ACC112 (cell line): ENCODE data around the gene MATK.
A peak's percentile ranks its signal among the peaks of the same experiment; 100 is the strongest.

ENCODE experiments used
- H2AFZ ChIP-seq: fragments of 200-600 bp; sonication (generic); one replicate; pipeline ENCODE4 v1.6.0; 2017; ENCODE audit warnings: antibody characterized with exemption, low read length; ENCODE audit not compliant: unreplicated experiment
- H3K27ac ChIP-seq: fragments of 200-600 bp; sonication (generic); 2 replicates; pipeline ENCODE4 v1.5.1; 2014; ENCODE audit warnings: low read depth, mild to moderate bottlenecking, antibody characterized with exemption, low read length, moderate library complexity
- H3K27me3 ChIP-seq: fragments of 200-600 bp; sonication (generic); 2 replicates; pipeline ENCODE4 v1.6.1; 2014; ENCODE audit warnings: mild to moderate bottlenecking, antibody characterized with exemption, low read length, moderate library complexity, mixed read lengths; ENCODE audit not compliant: insufficient read depth
- H3K36me3 ChIP-seq: fragments of 200-600 bp; sonication (generic); 2 replicates; pipeline ENCODE4 v1.6.1; 2016; ENCODE audit warnings: mild to moderate bottlenecking, antibody characterized with exemption, low read length, moderate library complexity, mixed read lengths; ENCODE audit not compliant: insufficient read depth
- H3K4me1 ChIP-seq: fragments of 200-600 bp; sonication (generic); one replicate; pipeline ENCODE4 v1.6.1; 2016; ENCODE audit warnings: low read length, mixed read lengths; ENCODE audit not compliant: insufficient read depth, unreplicated experiment, control insufficient read depth
- H3K4me3 ChIP-seq: fragments of 200-600 bp; sonication (generic); 2 replicates; pipeline ENCODE4 v1.5.1; 2014; ENCODE audit warnings: mild to moderate bottlenecking, low read depth, low read length
- H3K79me2 ChIP-seq: fragments of 200-600 bp; sonication (generic); one replicate; pipeline ENCODE4 v1.6.0; 2016; ENCODE audit warnings: low read length; ENCODE audit not compliant: control insufficient read depth, unreplicated experiment, insufficient read depth

MATK gene

GRCh38 chr19:3785938-3786824 lies at the start of gene MATK:
TSS of gene MATK (minus strand) at chr19:3786381. CDS start at chr19:3785135, 1,246 bp downstream.
- H3K79me2 ChIP-seq, result no peaks in the 10 kb centered on the region
- H2AFZ ChIP-seq, result no peak within 1 kb of the TSS
- H3K4me1 ChIP-seq, result no peaks in the 10 kb centered on the region
- no peaks in the 10 kb centered on the region for H3K36me3 ChIP-seq
- peaks cover 34% of the 10 kb centered on the region for H3K27me3 ChIP-seq
- no peak within 1 kb of the TSS for H3K27ac ChIP-seq
- peak within 1 kb of the TSS; percentile 42; the same call in 1 of the 2 replicates for H3K4me3 ChIP-seq

- Histone ChIP-seq H3K79me2 (no peaks in the 10 kb centered on the region), H3K27ac (no peak overlapping the region), H2AFZ (no peak overlapping the region), H3K4me3 (no peak overlapping the region), H3K27me3 (no peaks in the 10 kb centered on the region), H3K36me3 (no peaks in the 10 kb centered on the region), H3K4me1 (no peaks in the 10 kb centered on the region)
These were observed 48.9 kb upstream of the MATK start for GRCh38 chr19:3835055-3835435.

- Histone ChIP-seq H3K27ac (no peak overlapping the region), H3K79me2 (no peaks in the 10 kb centered on the region), H2AFZ (no peak overlapping the region), H3K27me3 (no peaks in the 10 kb centered on the region), H3K4me3 (no peak overlapping the region), H3K4me1 (no peaks in the 10 kb centered on the region), H3K36me3 (no peaks in the 10 kb centered on the region)
These were observed 48.3 kb upstream of the MATK start for GRCh38 chr19:3834349-3835054.

GRCh38 chr19:3833578-3834348 lies 47.6 kb upstream of the MATK start:
- no peak overlapping the region for H2AFZ ChIP-seq
- H3K27me3 ChIP-seq, result no peaks in the 10 kb centered on the region
- H3K4me3 ChIP-seq, result no peak overlapping the region
- H3K79me2 ChIP-seq, result no peaks in the 10 kb centered on the region
- no peak overlapping the region for H3K27ac ChIP-seq
- H3K36me3 ChIP-seq, result no peaks in the 10 kb centered on the region
- no peaks in the 10 kb centered on the region for H3K4me1 ChIP-seq

- H3K27me3 ChIP-seq, result no peaks in the 10 kb centered on the region
- no peak overlapping the region for H2AFZ ChIP-seq
- H3K4me1 ChIP-seq, result no peaks in the 10 kb centered on the region
- no peaks in the 10 kb centered on the region for H3K36me3 ChIP-seq
- H3K27ac ChIP-seq, result no peak overlapping the region
- H3K79me2 ChIP-seq, result no peaks in the 10 kb centered on the region
- H3K4me3 ChIP-seq, result no peak overlapping the region
These were observed 45.8 kb upstream of the MATK start for GRCh38 chr19:3832001-3832400.

GRCh38 chr19:3831601-3832000 lies 45.4 kb upstream of the MATK start:
- Histone ChIP-seq H3K27me3 (no peaks in the 10 kb centered on the region), H3K27ac (no peak overlapping the region), H3K4me3 (no peak overlapping the region), H2AFZ (no peak overlapping the region), H3K79me2 (no peaks in the 10 kb centered on the region), H3K4me1 (no peaks in the 10 kb centered on the region), H3K36me3 (no peaks in the 10 kb centered on the region)

GRCh38 chr19:3830621-3831589 lies 44.7 kb upstream of the MATK start:
- no peak overlapping the region for H3K27ac ChIP-seq
- no peaks in the 10 kb centered on the region for H3K36me3 ChIP-seq
- no peaks in the 10 kb centered on the region for H3K79me2 ChIP-seq
- no peaks in the 10 kb centered on the region for H3K4me1 ChIP-seq
- H3K27me3 ChIP-seq, result no peaks in the 10 kb centered on the region
- no peak overlapping the region for H3K4me3 ChIP-seq
- H2AFZ ChIP-seq, result no peak overlapping the region

- Histone ChIP-seq H3K36me3 (no peaks in the 10 kb centered on the region), H3K4me3 (no peak overlapping the region), H3K27me3 (no peaks in the 10 kb centered on the region), H2AFZ (no peak overlapping the region), H3K79me2 (no peaks in the 10 kb centered on the region), H3K27ac (no peak overlapping the region), H3K4me1 (no peaks in the 10 kb centered on the region)
These were observed 41.1 kb upstream of the MATK start for GRCh38 chr19:3827306-3827705.

- Histone ChIP-seq H3K27me3 (no peaks in the 10 kb centered on the region), H3K4me3 (no peak overlapping the region), H3K36me3 (no peaks in the 10 kb centered on the region), H3K27ac (no peak overlapping the region), H2AFZ (no peak overlapping the region), H3K79me2 (no peaks in the 10 kb centered on the region), H3K4me1 (no peaks in the 10 kb centered on the region)
These were observed 40.0 kb upstream of the MATK start for GRCh38 chr19:3826163-3826562.
